ENCODE data around the gene DSEL.

Gene DSEL

GRCh38 chr18:67500522-67501205 lies 15.9 kb downstream of the DSEL start:
- DNase-seq (ENCODE audit: low spot score), result no peak

- DNase-seq (ENCODE audit: low spot score), result no peak
Measured at GRCh38 chr18:67496469-67496868, 20.1 kb downstream of the DSEL start.

- no peak for DNase-seq (ENCODE audit: low spot score)
Measured at GRCh38 chr18:67486534-67486933, 30.0 kb downstream of the DSEL start.

- no peak for DNase-seq (ENCODE audit: low spot score)
Measured at GRCh38 chr18:67485655-67486054, 30.9 kb downstream of the DSEL start.

- DNase-seq (ENCODE audit: low spot score), result no peak
Measured at GRCh38 chr18:67484458-67484857, 32.1 kb downstream of the DSEL start.

- DNase-seq (ENCODE audit: low spot score), result no peak
Measured at GRCh38 chr18:67483952-67484351, 32.6 kb downstream of the DSEL start.

- no peak for DNase-seq (ENCODE audit: low spot score)
Measured at GRCh38 chr18:67483237-67483636, 33.3 kb downstream of the DSEL start.

DNA sequence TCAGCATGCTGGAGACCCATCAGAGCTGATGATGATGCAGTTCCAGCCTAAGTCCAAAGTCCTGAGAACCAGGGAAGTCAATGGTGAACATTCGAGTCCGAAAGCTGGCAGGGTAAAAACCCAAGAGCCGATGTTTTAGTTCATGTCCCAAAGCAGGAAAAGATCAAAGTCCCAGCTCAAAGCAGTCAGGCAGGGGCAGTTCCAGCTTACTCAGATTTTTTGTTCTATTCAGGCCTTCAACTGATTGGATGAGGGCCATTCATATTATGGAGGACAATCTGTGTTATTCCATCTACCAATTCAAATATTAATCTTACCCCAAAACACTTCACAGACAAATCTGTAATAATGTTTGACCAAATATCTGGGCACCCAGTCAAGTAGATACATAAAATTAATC lies 38.3 kb downstream of the DSEL start:
- no peak for DNase-seq (ENCODE audit: low spot score)

DNA sequence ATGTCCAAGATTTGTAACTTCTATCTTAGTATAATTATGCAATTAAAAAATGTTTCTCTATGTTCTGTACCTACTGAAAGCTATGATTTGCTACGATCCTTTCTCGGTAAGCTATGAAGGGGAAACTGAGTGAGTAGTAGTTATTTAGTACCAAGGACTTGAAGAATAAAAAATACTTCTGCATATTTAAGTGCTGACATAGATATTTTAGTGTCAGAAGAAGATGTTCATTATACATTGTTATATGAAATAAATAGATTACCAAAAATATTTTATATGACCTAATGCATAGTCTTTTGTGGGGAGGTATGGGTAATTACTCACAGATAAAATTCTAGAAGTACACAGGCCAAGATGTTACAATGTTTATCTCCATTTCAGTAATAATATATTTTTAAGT lies 39.0 kb downstream of the DSEL start:
- DNase-seq (ENCODE audit: low spot score), result no peak

GRCh38 chr18:67476585-67476984 lies 39.9 kb downstream of the DSEL start:
- DNase-seq (ENCODE audit: low spot score), result no peak

GRCh38 chr18:67475673-67476072 lies 40.8 kb downstream of the DSEL start:
- no peak for DNase-seq (ENCODE audit: low spot score)

- no peak for DNase-seq (ENCODE audit: low spot score)
Measured at GRCh38 chr18:67468038-67468437, 48.5 kb downstream of the DSEL start.

DNA sequence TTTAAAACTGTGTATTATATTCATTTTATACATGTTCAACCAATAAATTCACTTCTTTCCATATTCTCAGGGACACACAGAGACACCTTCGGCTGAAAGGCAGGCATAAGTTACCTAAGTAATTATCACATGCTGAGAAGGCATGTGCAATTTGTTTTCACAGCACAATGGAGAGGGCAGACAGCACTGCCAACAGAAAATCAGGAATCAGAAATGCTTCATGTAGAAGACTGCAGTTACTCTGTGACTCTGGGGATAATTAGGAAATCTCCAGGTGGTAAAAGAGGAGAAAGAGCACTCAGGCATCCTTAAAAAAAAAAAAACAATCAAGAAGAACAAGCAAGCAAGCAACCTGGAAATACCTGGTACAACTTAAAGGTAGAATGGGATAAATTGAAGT lies 49.3 kb downstream of the DSEL start:
- no peak for DNase-seq (ENCODE audit: low spot score)

DNA sequence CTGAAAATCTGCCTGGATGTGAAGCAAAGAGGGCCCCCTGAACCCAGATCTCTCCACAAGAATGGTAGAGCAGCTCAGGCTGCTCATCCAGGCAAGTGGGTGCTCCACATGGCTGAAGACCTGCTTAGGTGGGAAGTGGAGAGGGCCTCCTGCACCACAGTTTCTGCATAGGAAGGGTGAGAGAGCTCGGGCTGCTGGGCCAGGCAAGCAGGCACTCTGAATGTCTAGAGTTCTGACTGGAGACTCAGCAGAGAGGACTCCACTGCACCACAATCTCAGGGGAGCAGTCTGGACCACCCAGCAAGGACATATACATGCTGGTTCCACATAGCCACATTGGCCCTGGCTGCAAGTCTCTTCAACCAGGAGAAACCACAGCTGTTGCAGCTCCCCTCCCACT lies 52.0 kb downstream of the DSEL start:
- DNase-seq (ENCODE audit: low spot score), result no peak

- no peak for DNase-seq (ENCODE audit: low spot score)
Measured at GRCh38 chr18:67463829-67464228, 52.7 kb downstream of the DSEL start.

GRCh38 chr18:67456711-67457110 lies 59.8 kb downstream of the DSEL start:
- no peak for DNase-seq (ENCODE audit: low spot score)
